Measurements from ENCODE around the gene CNKSR3. TPM values are rescaled to one million over a fixed set of nuclear protein-coding genes. Genes with fewer than 3 reads are reported as not detected.

CNKSR3 gene
- total RNA-seq, result 9.5 TPM
- long read RNA-seq, full-length matches to known transcripts, result 10 of 14 reads
- long read RNA-seq, partial matches to known transcripts, result 1 of 14 reads
- long read RNA-seq, other reads (novel, unspliced or antisense), result 3 of 14 reads

DNA sequence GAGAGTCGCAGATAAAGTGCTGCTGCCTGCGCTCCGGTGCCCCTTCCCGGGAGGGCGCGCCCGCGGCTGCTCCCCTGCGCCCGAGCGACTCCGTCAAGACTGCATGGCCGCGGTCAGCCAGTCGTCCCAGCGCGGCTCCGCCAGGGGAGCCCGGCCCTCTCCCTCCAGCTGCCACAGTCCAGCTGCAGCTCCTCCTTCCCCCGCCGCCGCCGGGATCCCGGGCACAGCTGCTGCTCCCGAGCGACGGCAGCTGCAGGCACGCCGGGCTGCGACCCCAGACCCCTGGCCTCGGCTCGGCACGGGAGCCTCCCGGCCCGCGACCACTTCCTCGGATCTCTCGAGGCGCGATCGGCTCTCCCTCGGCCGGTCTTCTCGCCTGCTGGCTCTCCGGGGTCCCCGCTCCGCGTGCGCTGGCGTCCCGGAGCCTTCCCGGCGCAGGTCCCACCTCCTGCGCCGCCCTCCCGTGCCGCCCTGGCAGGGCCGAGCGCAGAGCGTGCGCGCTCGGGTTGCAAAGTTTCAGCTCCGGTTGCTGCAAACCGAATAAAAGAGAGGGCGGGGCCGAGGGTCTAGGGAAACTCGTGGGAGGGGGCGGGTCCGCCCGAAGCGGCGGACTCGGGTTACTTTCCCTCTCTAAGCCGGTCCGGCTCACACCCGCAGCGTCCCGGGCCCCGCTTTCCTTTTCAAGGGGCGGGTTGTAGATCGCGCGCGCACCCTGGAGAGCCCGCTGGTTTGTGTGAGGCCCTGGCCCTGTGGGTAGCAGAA lies at the start of gene CNKSR3:
Gene CNKSR3 (minus strand): TSS at position 542 of the 762 bp plus-strand sequence. CDS start 571 bp downstream, outside the sequence.
- H3K27ac ChIP-seq, result peak within 1 kb of the TSS; percentile 85
- DNase-seq (peak; percentile 89), ATAC-seq (peak; percentile 87 to 90)
- no peak for TF ChIP-seq CTCF (IDR thresholded peaks at IDR 0.05)
- intact Hi-C loops (cut with DNase I), result no loop called here
- peaks cover 16% of the 10 kb centered on the region for H3K4me1 ChIP-seq
- no peaks in the 10 kb centered on the region for H3K9me3 ChIP-seq
- H3K36me3 ChIP-seq, result no peaks in the 10 kb centered on the region
- peak within 1 kb of the TSS; percentile 78 for H3K4me3 ChIP-seq
- H3K27me3 ChIP-seq (ENCODE audit: low read depth), result no peaks in the 10 kb centered on the region

GRCh38 chr6:154558984-154559383 lies 48.5 kb upstream of the CNKSR3 start:
- ATAC-seq, result no peak
- intact Hi-C loops (cut with DNase I), result no loop called here

DNA sequence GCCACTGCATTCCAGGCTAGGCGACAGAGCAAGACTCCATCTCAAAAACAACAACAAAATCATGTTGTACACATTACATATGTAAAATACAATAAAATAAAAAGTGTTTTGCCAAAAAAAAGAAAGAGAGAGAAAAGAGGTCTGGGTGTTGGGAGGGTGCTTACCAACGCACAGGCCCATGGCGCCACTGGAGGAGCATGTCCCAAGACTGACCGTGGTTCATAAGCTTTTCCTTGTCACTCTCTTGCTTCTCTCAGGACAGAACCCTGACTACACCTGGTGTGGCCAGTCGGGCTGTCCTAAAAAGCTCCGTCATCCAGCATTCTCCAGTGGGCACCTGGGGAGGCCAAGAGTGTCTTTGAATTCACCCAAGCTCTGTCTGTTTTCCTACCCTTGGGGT lies 48.0 kb upstream of the CNKSR3 start:
- no peak for ATAC-seq
- Histone ChIP-seq H3K36me3 (no peaks in the 10 kb centered on the region), H3K27ac (no peak overlapping the region), H3K4me3 (no peak overlapping the region), H3K9me3 (no peaks in the 10 kb centered on the region), H3K27me3 (ENCODE audit: low read depth) (no peaks in the 10 kb centered on the region), H3K4me1 (no peaks in the 10 kb centered on the region)
- DNase-seq, result no peak
- intact Hi-C loops (cut with DNase I), result no loop called here
- TF ChIP-seq CTCF (IDR thresholded peaks at IDR 0.05), result no peak

More at GRCh38 chr6:154558984-154559383, 48.5 kb upstream of the CNKSR3 start:
- Histone ChIP-seq H3K27me3 (ENCODE audit: low read depth) (no peaks in the 10 kb centered on the region), H3K4me3 (no peak overlapping the region), H3K9me3 (no peaks in the 10 kb centered on the region), H3K36me3 (no peaks in the 10 kb centered on the region), H3K4me1 (no peaks in the 10 kb centered on the region), H3K27ac (no peak overlapping the region)
- no peak for DNase-seq
- TF ChIP-seq CTCF (IDR thresholded peaks at IDR 0.05), result no peak

- peak; percentile 66 to 78 for ATAC-seq
- intact Hi-C loops (cut with DNase I), result no loop called here
- no peaks in the 10 kb centered on the region for H3K36me3 ChIP-seq
- no peak for TF ChIP-seq CTCF (IDR thresholded peaks at IDR 0.05)
- H3K4me1 ChIP-seq, result no peaks in the 10 kb centered on the region
- H3K27ac ChIP-seq, result no peak overlapping the region
- DNase-seq, result no peak
- H3K4me3 ChIP-seq, result no peak overlapping the region
- no peaks in the 10 kb centered on the region for H3K9me3 ChIP-seq
- H3K27me3 ChIP-seq (ENCODE audit: low read depth), result no peaks in the 10 kb centered on the region
These were observed 44.7 kb upstream of the CNKSR3 start for GRCh38 chr6:154555073-154555677.

GRCh38 chr6:154554491-154554890 lies 44.0 kb upstream of the CNKSR3 start:
- no peak overlapping the region for H3K27ac ChIP-seq

More at GRCh38 chr6:154554491-154554890, 44.0 kb upstream of the CNKSR3 start:
- H3K4me3 ChIP-seq, result no peak overlapping the region
- ATAC-seq (no peak), DNase-seq (no peak)
- TF ChIP-seq CTCF (IDR thresholded peaks at IDR 0.05), result no peak
- H3K36me3 ChIP-seq, result no peaks in the 10 kb centered on the region
- no peaks in the 10 kb centered on the region for H3K9me3 ChIP-seq
- intact Hi-C loops (cut with DNase I), result no loop called here
- H3K27me3 ChIP-seq (ENCODE audit: low read depth), result no peaks in the 10 kb centered on the region
- H3K4me1 ChIP-seq, result no peaks in the 10 kb centered on the region

Measured in lower lobe of right lung (tissue), 2 donors.